ENCODE data around the gene ITPA.
"Not testable (repeated sequence)": the region's sequence is repeated elsewhere in the genome, so short reads cannot be mapped to it uniquely, and the experiment has no call there.

ITPA gene

DNA sequence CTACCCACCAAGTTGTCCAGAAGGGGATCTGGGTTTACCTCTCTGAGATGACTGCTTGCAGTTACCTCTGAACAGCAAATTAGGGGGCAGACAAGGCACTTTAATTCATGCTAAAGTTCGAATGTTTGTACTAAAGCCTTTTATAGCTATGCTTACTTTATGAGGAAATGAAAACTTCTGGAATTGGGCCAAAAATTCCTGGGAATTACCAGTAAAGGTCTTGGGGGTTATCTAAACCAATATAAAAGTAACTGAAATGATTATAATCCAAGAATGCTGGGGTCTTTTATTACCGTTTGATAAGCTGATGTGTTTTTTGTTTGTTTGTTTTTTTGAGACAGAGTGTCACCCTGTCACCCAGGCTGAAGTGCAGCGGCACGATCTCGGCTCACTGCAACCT, 28.0 kb upstream of the ITPA start:
- POLR2A ChIA-PET: no interaction called here
- TF ChIP-seq, protein P1, sequence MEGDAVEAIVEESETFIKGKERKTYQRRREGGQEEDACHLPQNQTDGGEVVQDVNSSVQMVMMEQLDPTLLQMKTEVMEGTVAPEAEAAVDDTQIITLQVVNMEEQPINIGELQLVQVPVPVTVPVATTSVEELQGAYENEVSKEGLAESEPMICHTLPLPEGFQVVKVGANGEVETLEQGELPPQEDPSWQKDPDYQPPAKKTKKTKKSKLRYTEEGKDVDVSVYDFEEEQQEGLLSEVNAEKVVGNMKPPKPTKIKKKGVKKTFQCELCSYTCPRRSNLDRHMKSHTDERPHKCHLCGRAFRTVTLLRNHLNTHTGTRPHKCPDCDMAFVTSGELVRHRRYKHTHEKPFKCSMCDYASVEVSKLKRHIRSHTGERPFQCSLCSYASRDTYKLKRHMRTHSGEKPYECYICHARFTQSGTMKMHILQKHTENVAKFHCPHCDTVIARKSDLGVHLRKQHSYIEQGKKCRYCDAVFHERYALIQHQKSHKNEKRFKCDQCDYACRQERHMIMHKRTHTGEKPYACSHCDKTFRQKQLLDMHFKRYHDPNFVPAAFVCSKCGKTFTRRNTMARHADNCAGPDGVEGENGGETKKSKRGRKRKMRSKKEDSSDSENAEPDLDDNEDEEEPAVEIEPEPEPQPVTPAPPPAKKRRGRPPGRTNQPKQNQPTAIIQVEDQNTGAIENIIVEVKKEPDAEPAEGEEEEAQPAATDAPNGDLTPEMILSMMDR (IDR thresholded peaks at IDR 0.05; ENCODE audit: control extremely low read depth, extremely low read depth, low read depth, missing control alignments): no peak
- no peak for DNase-seq (ENCODE audit: extremely low spot score)

GRCh38 chr20:3182429-3182828, 26.9 kb upstream of the ITPA start:
- POLR2A ChIA-PET, CTCF ChIA-PET: not testable (repeated sequence)

More for the DNA sequence above, 28.0 kb upstream of the ITPA start:
- CTCF ChIA-PET: no interaction called here

DNA sequence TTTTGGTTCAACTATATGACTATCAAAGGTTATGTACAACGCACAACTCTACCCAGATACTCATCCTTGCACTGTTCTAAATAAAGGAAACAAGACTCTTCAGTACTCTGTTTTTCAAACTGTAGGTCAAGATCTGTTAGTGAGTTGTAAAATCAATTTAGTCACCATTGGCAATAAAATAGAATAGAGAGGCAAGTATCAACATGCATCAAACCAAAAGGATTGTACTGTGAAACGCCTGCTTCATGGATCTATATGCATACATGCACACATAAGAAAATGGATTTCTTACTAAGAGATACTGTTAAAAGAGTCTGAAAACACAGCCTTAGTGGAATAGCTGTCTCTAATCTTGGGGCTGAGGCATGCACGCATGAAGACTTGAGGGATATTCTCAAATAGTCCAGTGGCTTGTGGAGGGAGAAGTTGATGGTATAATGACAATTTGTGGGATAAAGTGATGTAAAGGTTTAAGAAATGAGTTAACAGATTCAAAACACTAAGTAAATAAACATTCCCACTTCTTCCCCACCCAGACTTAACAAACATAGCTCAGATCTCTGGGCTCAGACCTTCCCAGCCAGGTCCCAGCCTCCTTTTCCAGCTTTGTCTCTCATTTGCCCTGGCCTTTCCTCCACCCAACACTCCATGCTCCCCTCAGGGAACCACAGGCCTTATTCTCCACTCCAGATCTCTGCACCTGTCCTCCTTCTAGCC, 25.2 kb upstream of the ITPA start:
- CTCF ChIA-PET: interaction anchor here (0.9 kb wide), 1 partner anchor 36 kb away, joined by 3 read pairs; no protein-coding TSS in a partner anchor
- TF ChIP-seq, protein P1 (IDR thresholded peaks at IDR 0.05; ENCODE audit: control extremely low read depth, extremely low read depth, low read depth, missing control alignments): no peak
- no peak for DNase-seq (ENCODE audit: extremely low spot score)
- POLR2A ChIA-PET: no interaction called here

More at GRCh38 chr20:3182429-3182828, 26.9 kb upstream of the ITPA start:
- DNase-seq (ENCODE audit: extremely low spot score): not testable (repeated sequence)

DNA sequence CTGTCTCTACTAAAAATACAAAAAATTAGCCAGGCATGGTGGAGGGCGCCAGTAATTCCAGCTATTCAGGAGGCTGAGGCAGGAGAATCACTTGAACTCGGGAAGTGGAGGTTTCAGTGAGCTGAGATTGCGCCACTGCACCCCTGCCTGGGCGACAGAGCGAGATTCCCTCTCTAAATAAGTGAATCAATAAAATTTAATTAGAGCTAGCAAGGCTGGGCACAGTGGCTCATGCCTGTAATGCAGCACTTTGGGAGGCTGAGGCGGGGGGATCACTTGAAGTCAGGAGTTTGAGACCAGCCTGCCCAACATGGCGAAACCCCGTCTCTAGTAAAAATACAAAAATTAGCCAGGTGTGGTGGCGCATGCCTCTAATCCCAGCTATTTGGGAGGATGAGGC, 21.4 kb upstream of the ITPA start:
- DNase-seq (ENCODE audit: extremely low spot score); POLR2A ChIA-PET: not testable (repeated sequence)
- CTCF ChIA-PET: interaction anchor here (0.7 kb wide), 1 partner anchor 27 kb away, joined by 4 read pairs; no protein-coding TSS in a partner anchor

DNA sequence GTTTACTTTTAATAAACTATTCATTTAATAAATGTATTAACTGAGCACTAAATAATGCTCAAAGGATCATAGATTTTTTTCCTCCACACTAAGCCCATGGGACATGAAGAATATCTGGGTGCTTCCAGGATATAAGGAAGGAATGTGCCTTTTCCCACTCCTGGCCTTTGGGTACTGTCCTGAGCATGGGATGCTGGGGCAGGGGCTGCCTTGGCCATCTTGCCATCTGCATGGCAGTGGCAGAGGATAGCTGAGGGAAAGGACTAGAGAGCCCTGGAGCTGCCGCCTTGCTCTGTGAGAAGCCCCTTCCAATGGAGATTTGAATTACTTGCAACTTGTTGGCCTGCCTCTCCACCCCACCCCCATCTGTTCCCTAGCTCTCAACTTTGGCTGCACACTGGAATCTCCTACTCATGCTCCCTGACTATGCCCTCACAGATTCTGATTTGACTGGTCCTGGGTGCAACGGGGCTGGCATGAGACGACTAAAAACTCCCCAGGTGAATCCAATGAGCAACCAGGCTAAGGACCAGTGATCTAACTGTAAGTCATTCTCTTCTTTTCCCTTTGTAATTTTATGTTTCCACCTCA, 20.4 kb upstream of the ITPA start:
- CTCF ChIA-PET: no interaction called here
- TF ChIP-seq, protein P1 (IDR thresholded peaks at IDR 0.05; ENCODE audit: control extremely low read depth, extremely low read depth, low read depth, missing control alignments): no peak
- no peak for DNase-seq (ENCODE audit: extremely low spot score)
- POLR2A ChIA-PET: no interaction called here

DNA sequence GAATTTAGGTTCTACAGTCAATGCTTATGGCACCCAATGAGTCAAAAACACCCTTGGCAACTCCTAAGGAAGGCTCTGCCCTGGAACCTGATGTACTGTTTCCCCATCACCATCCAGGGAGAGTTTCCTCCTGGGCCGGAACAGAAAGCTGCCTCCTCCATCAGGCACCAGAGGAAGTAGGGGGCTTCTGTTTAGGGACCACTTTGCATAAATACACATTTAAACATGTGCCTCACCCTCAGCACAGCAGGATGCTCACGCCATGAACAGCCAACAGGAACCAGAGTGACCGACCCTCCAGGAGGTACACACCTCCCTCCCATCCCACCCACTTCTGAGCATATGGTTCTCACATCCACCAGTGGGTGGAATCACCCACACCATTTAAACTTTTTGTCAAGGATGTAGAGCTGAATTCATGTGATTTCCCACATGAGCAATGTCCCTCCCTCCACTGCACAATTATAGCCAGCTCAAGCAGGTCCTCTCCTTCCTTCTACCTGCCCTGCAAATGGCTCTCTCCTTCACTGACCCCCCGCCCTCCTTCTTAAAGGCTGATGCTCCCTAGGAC, 19.7 kb upstream of the ITPA start:
- TF ChIP-seq, protein P1 (IDR thresholded peaks at IDR 0.05; ENCODE audit: control extremely low read depth, extremely low read depth, low read depth, missing control alignments): no peak
- ChIA-PET CTCF (interaction anchor here (1.0 to 1.3 kb wide), 2 partner anchors 29 to 31 kb away, joined by 3 read pairs; no protein-coding TSS in a partner anchor), POLR2A (no interaction called here)
- DNase-seq (ENCODE audit: extremely low spot score): no peak

DNA sequence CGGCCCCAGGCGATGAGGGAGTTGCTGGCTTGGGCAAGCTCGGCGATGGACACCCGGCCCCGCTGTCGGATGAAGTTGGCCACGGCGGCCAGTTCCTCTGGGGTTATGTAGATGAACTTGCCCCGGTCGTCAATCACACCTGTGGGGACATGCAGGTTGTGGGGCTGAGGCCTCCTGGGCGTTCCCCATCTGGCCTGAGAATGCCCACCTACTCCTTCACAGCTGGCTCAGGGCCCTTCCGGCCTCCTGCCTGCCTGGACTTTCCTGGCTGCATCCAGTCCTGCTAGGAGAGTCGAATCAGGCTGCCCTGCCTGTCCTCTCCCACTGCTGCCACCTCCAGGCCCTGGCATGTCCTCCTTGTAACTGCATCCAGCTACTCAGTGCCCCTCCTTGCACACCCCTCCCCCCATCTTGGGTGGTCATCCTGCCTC, 18.6 kb upstream of the ITPA start:
- TF ChIP-seq, protein P1 (IDR thresholded peaks at IDR 0.05; ENCODE audit: control extremely low read depth, extremely low read depth, low read depth, missing control alignments): no peak
- ChIA-PET POLR2A (no interaction called here), CTCF (interaction anchor here (0.7 to 1.3 kb wide), 3 partner anchors 12 to 32 kb away, joined by 3 read pairs; no protein-coding TSS in a partner anchor)
- DNase-seq (ENCODE audit: extremely low spot score): no peak

Data from GM10248 (cell line).